GM21786 (cell line): Measurements from ENCODE around the gene OLFML2B.
"Not testable (repeated sequence)": the region's sequence is repeated elsewhere in the genome, so short reads cannot be mapped to it uniquely, and the experiment has no call there.

ENCODE experiments used
- ATAC-seq: cut with Tn5 transposase; IDR thresholded peaks from one replicate; pipeline ENCODE4 v1.9.1; 2021; ENCODE audit not compliant: unreplicated experiment

Gene OLFML2B

GRCh38 chr1:162023547-162024501 is at the start of gene OLFML2B:
TSS of gene OLFML2B (minus strand) at chr1:162023869. CDS start at chr1:162023430, 439 bp downstream.
- ATAC-seq = no peak

DNA sequence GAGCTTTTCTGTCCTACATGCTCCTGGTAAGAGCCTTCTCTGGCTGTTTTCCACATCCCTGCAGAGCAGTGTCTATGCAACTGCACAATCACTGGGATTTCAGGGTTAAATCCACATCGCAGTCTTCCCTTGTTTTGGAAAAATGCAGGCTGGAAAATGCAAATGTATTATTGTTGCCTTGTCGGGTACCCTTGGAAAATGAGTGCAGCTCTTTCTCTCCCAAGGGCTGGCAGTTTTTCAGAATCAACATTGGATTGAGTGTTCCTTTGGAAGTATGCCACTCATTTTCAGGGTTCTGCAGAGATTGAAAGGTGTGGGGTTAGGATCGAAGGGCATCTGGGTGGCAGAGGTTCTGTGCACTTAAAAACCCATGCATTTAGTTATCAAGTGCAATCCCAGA is 49.1 kb upstream of the OLFML2B start:
- no peak for ATAC-seq

- ATAC-seq = no peak
Observed at GRCh38 chr1:162070825-162071224, 47.2 kb upstream of the OLFML2B start.

DNA sequence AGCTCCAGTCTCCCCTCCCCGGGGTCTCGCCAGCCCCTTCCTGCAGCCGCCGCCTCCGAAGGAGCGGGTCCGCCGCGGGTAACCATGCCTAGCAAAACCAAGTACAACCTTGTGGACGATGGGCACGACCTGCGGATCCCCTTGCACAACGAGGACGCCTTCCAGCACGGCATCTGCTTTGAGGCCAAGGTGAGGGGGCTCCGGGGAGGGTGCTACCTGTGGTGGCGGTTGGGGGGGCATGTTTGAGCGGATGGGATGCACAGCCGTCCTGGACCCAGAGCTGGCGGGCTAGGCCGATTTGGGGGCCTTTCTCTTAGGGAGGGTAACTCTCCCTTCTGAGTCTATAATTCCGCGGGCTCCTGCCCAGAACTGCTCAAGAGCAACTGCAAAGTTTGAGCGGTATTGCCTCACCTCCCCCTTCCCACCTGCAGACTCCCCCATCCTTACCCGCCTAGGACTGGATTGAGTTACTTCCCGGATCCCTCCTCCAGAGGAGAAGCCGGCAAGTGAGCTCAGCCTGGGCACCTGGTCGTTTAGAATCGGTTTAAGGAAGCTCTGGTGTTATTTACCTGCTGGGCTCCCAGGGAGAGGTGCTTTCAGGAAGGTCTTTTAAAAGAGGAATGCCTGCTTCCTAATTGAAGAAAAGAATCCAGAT is 46.6 kb upstream of the OLFML2B start:
- no peak for ATAC-seq

DNA sequence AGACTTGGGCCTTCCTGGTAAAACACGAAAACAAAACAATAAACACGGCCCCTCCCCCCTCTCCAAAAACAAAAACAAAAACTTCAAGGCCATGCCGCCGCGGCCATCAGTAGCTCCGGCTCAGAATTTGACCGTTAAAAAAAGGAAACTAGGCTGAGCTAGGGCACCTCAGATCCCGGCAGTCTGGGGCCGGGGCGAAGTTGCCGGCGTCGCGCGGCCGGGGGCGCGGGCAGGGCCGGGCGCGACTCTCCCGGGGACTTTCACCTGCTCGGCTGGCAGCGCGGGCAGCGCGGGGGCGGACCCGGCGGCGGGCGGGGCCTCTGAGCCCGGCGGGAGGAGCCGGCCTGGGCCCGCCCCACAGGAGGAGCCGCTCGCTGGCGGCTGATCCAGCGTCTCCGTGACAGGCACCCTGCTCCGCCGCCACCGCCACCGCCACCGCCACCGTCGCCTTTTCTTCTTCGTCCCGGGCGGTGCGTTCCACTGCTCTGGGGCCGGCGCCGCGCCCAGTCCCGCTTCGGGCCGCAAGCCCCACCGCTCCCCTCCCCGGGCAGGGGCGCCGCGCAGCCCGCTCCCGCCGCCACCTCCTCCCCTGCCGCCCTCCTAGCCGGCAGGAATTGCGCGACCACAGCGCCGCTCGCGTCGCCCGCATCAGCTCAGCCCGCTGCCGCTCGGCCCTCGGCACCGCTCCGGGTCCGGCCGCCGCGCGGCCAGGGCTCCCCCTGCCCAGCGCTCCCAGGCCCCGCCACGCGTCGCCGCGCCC is 45.8 kb upstream of the OLFML2B start, which contains the start of gene NOS1AP:
NOS1AP (plus strand) TSS at position 358 of the 760 bp plus-strand sequence. CDS start 487 bp downstream, outside the sequence.
- peak; percentile 97 for ATAC-seq

DNA sequence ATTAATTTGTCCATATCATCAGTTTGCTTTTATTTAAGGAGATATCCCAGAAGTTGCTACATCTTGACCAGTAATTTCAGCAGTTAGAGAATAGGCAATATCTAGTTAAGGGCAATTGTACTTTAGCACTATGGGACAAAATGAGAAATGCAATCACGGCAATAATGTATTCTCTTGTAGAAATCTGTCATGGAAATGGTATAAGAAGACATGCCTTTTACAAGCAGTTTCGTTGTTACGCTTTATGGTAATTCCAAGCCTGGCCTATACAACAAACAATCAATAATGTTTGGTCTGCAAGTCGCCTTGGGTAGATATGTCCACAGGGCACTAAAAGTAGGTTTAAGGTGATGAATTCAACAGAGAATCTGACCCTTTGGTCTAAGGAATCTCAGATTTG is 44.6 kb upstream of the OLFML2B start:
- ATAC-seq = no peak

DNA sequence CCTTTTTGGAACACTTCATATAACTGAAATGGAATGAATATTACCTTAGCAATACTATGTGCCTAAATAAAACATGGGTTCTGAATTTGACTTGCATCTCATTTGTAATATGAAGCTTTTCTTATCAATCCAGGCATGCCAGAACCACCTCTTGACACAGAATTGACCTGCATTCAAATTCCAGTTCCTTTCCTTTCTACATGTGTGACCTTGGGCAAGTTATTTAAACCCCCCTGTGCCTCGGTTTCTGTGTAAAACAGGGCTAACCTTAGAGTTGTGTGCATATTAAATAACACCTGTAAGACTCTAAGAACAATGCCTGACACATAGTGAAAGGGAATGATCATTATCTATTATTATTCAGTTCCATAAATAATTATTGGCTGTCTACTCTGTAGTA is 43.8 kb upstream of the OLFML2B start:
- no peak for ATAC-seq

GRCh38 chr1:162066836-162067235 is 43.2 kb upstream of the OLFML2B start:
- not testable (repeated sequence) for ATAC-seq

GRCh38 chr1:162065016-162065415 is 41.3 kb upstream of the OLFML2B start:
- ATAC-seq = no peak

- ATAC-seq = no peak
Observed at GRCh38 chr1:162062542-162063015, 38.9 kb upstream of the OLFML2B start.

DNA sequence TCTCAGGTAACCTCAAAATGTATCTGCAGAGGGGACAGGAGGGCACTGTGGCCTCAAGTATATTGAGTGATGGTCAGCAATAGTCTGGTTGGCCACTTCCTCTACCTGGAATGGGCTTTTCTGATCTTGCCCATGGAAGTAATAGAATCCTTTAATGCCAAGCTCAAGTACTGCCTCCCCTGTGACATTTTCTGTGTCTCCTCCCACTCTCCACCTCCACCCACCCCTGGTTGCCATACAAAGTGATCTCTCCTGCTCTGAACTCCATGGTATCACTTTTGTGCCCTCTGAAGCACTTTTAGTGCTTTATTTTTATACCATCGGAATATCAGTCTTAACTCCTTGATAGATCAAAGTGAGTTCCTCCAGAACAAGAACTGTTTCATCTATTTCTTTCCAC is 36.6 kb upstream of the OLFML2B start:
- ATAC-seq = no peak

DNA sequence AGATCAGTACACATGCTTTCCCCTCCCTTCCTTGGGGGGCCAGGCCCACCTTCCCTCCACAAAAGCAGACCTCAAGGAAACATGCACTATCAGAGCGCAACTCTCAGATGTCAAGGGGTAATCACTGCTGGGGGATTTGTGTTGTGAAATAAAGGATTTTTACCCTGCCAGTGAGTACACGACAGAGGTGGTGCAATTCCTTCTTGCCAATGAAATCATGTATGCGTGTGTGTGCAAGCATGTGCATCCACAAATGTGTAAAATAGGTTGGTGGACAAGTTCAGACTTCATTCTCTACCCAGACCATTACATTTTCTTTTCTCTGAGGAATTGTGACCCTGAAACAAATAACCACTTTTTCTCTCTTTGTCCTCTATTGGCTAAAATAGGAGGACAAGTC is 36.1 kb upstream of the OLFML2B start:
- ATAC-seq = no peak

DNA sequence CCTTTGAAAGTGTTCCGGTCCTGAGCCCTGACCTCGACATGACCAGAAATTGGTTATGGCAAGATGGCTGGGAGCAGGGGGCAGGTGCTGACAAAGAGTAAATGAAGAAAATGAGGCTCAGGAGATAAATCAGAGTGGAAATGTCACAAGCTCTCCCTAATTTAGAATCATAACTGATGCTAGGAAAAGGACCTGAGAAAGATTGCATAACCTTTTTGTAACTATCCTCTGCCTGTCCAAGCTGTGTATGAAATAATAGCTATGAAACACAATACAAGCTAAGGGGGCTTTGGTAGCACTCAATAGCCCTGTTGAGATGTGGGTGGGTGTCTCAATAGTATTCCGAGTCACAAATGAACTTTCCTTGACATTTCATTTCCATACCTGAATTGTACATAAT is 32.9 kb upstream of the OLFML2B start:
- no peak for ATAC-seq

- no peak for ATAC-seq
Observed at GRCh38 chr1:162056043-162056442, 32.4 kb upstream of the OLFML2B start.

DNA sequence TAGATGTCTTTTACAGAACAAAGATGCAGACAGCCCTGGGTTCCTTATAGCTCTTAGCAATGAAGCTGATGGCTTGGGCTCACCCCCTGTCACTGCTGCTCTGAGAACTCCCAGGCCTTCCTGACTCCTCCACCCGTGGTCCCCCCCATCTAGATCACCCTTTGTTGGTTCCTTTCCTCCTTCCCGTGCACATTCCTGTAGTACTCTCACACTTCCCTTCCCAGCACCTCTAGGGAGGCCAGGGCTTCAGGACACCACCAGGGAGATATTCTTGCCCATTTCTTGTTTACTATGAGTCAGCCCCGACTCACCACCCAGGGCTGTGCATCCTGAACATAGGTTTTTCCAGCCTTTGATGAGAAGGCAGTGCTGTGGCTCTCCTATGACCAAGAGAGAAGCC is 31.4 kb upstream of the OLFML2B start:
- no peak for ATAC-seq

GRCh38 chr1:162053949-162054348 is 30.3 kb upstream of the OLFML2B start:
- not testable (repeated sequence) for ATAC-seq

GRCh38 chr1:162046921-162047320 is 23.3 kb upstream of the OLFML2B start:
- ATAC-seq = no peak

GRCh38 chr1:162042361-162042760 is 18.7 kb upstream of the OLFML2B start:
- no peak for ATAC-seq

DNA sequence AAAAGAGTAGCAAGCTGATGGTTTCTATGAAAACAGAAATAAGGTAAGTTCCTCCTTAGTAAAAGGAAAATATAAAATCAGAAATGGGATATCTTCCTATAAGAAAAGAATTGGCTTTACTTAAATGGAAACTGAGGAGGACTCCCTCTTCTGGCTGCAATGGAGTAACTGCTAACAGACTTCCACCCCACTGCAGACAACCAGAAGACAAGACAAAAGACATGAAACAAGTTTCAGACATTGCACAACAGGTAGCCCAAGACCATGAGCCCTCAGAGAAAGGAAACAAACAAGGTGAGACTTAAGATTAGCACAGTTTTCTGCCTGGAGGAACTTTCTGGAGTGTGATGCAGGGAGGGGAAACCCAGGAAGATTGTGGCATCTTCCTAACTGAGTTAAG is 17.0 kb upstream of the OLFML2B start:
- ATAC-seq = no peak

GRCh38 chr1:162040001-162040400 is 16.3 kb upstream of the OLFML2B start:
- no peak for ATAC-seq

DNA sequence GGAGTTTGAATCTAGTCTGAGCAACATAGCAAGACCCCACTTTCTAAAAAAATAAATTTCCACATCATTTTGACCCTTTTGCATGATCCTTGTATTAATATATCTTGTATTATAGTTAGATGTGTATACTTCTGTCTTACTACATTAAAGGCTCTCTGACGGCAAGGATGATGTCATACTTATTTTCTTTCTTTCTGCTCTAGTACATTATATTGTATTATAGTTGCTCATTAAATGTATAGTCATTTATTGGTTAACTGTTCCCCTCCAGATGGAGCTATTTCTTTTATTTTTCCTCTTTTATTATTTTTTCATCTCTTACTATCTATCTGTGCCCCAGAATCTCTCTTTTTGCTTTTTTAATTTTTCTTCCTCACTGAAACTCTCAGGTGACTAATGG is 15.0 kb upstream of the OLFML2B start:
- no peak for ATAC-seq
